Embryonic facial prominence (tissue), 1 donor: ENCODE results near the gene GEMIN2.
"Not testable (repeated sequence)": the region's sequence is repeated elsewhere in the genome, so short reads cannot be mapped to it uniquely, and the experiment has no call there.

Experiments used
- DNase-seq: peaks from one replicate; pipeline ENCODE4 v3.0.0-alpha.2; 2016; ENCODE audit errors: extremely low spot score

GEMIN2 gene

GRCh38 chr14:39114073-39114838 lies at the start of gene GEMIN2:
Gene GEMIN2 (plus strand): TSS chr14:39114323. CDS start chr14:39114339, 16 bp downstream.
- peak; percentile 75 for DNase-seq

- not testable (repeated sequence) for DNase-seq
Measured at GRCh38 chr14:39069169-39069805, 44.8 kb upstream of the GEMIN2 start.

- no peak for DNase-seq
Measured at GRCh38 chr14:39069923-39070322, 44.2 kb upstream of the GEMIN2 start.

- no peak for DNase-seq
Measured at GRCh38 chr14:39071096-39071495, 43.0 kb upstream of the GEMIN2 start.

GRCh38 chr14:39080886-39081285 lies 33.2 kb upstream of the GEMIN2 start:
- DNase-seq = no peak

- no peak for DNase-seq
Measured at GRCh38 chr14:39083127-39083526, 31.0 kb upstream of the GEMIN2 start.

- DNase-seq = no peak
Measured at GRCh38 chr14:39085933-39086332, 28.2 kb upstream of the GEMIN2 start.

GRCh38 chr14:39087493-39087892 lies 26.6 kb upstream of the GEMIN2 start:
- DNase-seq = no peak

GRCh38 chr14:39090548-39091111 lies 23.5 kb upstream of the GEMIN2 start:
- DNase-seq = no peak

GRCh38 chr14:39091716-39092115 lies 22.4 kb upstream of the GEMIN2 start:
- no peak for DNase-seq

- no peak for DNase-seq
Measured at GRCh38 chr14:39094515-39094914, 19.6 kb upstream of the GEMIN2 start.

- DNase-seq = no peak
Measured at GRCh38 chr14:39097159-39097558, 17.0 kb upstream of the GEMIN2 start.

- not testable (repeated sequence) for DNase-seq
Measured at GRCh38 chr14:39099215-39099614, 14.9 kb upstream of the GEMIN2 start.

- no peak for DNase-seq
Measured at GRCh38 chr14:39099748-39100147, 14.4 kb upstream of the GEMIN2 start.

- DNase-seq = no peak
Measured at GRCh38 chr14:39102265-39102968, 11.7 kb upstream of the GEMIN2 start.

GRCh38 chr14:39102969-39103957 lies 10.9 kb upstream of the GEMIN2 start, which contains the start of gene SEC23A:
Gene SEC23A (minus strand): TSS chr14:39103235. CDS start chr14:39096118, 7,117 bp downstream.
- DNase-seq = peak; percentile 70

GRCh38 chr14:39104078-39104801 lies 9.9 kb upstream of the GEMIN2 start:
- DNase-seq = not testable (repeated sequence)

- no peak for DNase-seq
Measured at GRCh38 chr14:39107591-39107996, 6.5 kb upstream of the GEMIN2 start.

GRCh38 chr14:39108791-39109190 lies 5.3 kb upstream of the GEMIN2 start:
- DNase-seq = no peak
